ENCODE measurements around the gene ZNF619. TPM values are rescaled to one million over a fixed set of nuclear protein-coding genes. Genes with fewer than 3 reads are reported as not detected.
A peak's percentile ranks its signal among the peaks of the same experiment; 100 is the strongest.

The ZNF619 gene
- total RNA-seq, 1 donor from 2014 or later, result 16.7 TPM

DNA sequence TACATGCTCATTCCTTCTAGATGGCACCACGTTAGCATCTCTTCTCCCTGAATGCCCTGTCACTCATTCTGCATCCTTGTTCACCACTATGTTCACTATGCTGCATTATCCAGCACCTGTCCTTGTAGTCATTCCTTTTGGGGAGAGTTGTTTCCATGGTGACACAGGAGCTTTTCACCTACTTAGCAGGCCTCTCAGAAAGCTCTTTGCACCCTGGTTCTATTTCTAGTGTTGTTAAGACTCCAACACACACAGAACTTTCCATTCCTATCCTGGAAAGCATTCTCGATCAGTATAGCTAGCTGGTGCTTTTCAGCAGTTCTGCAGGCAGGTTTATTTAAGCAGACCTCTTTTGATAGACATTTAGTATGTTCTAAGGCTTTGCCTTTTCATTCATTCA, 26.5 kb upstream of the ZNF619 start:
- no peak overlapping the region for H3K27ac Mint-ChIP-seq
- TF ChIP-seq, protein P1, sequence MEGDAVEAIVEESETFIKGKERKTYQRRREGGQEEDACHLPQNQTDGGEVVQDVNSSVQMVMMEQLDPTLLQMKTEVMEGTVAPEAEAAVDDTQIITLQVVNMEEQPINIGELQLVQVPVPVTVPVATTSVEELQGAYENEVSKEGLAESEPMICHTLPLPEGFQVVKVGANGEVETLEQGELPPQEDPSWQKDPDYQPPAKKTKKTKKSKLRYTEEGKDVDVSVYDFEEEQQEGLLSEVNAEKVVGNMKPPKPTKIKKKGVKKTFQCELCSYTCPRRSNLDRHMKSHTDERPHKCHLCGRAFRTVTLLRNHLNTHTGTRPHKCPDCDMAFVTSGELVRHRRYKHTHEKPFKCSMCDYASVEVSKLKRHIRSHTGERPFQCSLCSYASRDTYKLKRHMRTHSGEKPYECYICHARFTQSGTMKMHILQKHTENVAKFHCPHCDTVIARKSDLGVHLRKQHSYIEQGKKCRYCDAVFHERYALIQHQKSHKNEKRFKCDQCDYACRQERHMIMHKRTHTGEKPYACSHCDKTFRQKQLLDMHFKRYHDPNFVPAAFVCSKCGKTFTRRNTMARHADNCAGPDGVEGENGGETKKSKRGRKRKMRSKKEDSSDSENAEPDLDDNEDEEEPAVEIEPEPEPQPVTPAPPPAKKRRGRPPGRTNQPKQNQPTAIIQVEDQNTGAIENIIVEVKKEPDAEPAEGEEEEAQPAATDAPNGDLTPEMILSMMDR (IDR thresholded peaks at IDR 0.05), result no peak
- peaks cover 21% of the 10 kb centered on the region for H3K4me1 Mint-ChIP-seq
- no peaks in the 10 kb centered on the region for H3K9me3 Mint-ChIP-seq
- H3K27me3 Mint-ChIP-seq, result no peaks in the 10 kb centered on the region
- ATAC-seq (ENCODE audit: low read depth) (no peak), DNase-seq (no peak)
- POLR2A ChIA-PET, result interaction anchor here (0.7 kb wide), 1 partner anchor 15 kb away, joined by 4 read pairs; no protein-coding TSS in a partner anchor
- H3K4me3 Mint-ChIP-seq, result no peak overlapping the region
- H3K36me3 Mint-ChIP-seq (ENCODE audit: low read depth), result peaks cover 16% of the 10 kb centered on the region
- intact Hi-C loops (cut with micrococcal nuclease), result loop anchor here (5.0 to 10.0 kb wide), 4 partner anchors 522 to 1396 kb away; partner anchors contain the start of genes CTNNB1, SCN11A, SLC25A38 and WDR48
- CTCF ChIA-PET, result interaction anchor here (2.5 kb wide), 1 partner anchor 142 kb away, joined by 7 read pairs; no protein-coding TSS in a partner anchor

DNA sequence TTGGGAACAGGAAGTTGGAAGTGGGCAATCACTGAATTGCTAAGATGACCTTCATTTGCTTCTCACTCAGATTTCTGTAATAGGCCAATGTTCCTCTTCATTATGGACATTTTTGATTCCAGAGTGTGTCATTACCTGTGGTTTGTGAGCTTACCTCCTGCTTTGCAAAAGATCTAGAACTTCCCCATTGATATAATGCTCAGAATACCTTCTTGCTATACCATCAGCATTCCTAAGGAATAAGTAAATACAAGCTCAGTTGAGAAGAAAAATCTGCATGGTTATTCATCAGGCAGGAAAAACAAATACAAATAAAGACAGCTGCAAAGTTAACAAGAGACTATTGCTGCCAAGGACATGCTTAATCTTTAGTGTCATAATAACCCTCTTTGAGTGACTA, 25.4 kb upstream of the ZNF619 start:
- H3K27me3 Mint-ChIP-seq, result no peaks in the 10 kb centered on the region
- CTCF ChIA-PET, result interaction anchor here (2.5 kb wide), 1 partner anchor 143 kb away, joined by 7 read pairs; no protein-coding TSS in a partner anchor
- H3K4me1 Mint-ChIP-seq, result peaks cover 26% of the 10 kb centered on the region
- H3K27ac Mint-ChIP-seq, result no peak overlapping the region
- POLR2A ChIA-PET, result interaction anchor here (0.6 to 3.3 kb wide), 6 partner anchors 26 to 748 kb away, joined by 3 to 24 read pairs (median 14); partner anchors contain the start of genes CTNNB1, EIF1B, ZNF619 and ZNF621
- DNase-seq, result no peak
- H3K36me3 Mint-ChIP-seq (ENCODE audit: low read depth), result peaks cover 7% of the 10 kb centered on the region
- TF ChIP-seq, protein P1 (IDR thresholded peaks at IDR 0.05), result no peak
- H3K4me3 Mint-ChIP-seq, result no peak overlapping the region
- no peak for ATAC-seq (ENCODE audit: low read depth)
- intact Hi-C loops (cut with micrococcal nuclease), result loop anchor here (5.0 to 10.0 kb wide), 4 partner anchors 521 to 1397 kb away; partner anchors contain the start of genes CTNNB1, SCN11A, SLC25A38 and WDR48
- H3K9me3 Mint-ChIP-seq, result no peaks in the 10 kb centered on the region

DNA sequence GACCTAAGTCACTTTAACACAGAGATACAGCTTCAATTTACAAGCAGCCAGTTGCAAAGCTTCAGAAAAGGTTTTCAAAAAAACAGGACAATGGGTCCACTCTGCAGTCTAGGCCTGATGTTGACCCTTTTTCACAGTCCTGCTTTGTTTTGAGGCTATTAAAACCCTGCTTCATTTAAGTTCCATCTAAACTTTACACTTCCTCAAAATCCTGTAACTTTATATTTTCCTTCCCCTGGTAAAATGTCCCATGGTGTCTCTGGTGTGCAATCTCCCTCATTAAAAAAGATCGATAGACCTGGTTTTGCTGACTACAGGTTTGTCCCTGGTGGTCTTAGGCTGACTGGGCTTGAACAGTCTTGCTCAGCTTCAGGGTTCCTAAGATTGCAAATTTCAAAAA, 24.9 kb upstream of the ZNF619 start:
- DNase-seq (no peak), ATAC-seq (ENCODE audit: low read depth) (no peak)
- TF ChIP-seq, protein P1 (IDR thresholded peaks at IDR 0.05), result no peak
- Mint-ChIP-seq H3K27me3 (no peaks in the 10 kb centered on the region), H3K9me3 (no peaks in the 10 kb centered on the region), H3K27ac (peak overlapping the region; percentile 98), H3K4me1 (peaks cover 30% of the 10 kb centered on the region), H3K36me3 (ENCODE audit: low read depth) (peaks cover 11% of the 10 kb centered on the region), H3K4me3 (peak overlapping the region; percentile 96)
- POLR2A ChIA-PET, result interaction anchor here (1.6 to 3.3 kb wide), 5 partner anchors 26 to 748 kb away, joined by 4 to 24 read pairs (median 15); partner anchors contain the start of genes CTNNB1, EIF1B, ZNF619 and ZNF621
- intact Hi-C loops (cut with micrococcal nuclease), result loop anchor here (5.0 to 10.0 kb wide), 4 partner anchors 520 to 1397 kb away; partner anchors contain the start of genes CTNNB1, SCN11A, SLC25A38 and WDR48
- CTCF ChIA-PET, result interaction anchor here (2.5 kb wide), 1 partner anchor 144 kb away, joined by 7 read pairs; no protein-coding TSS in a partner anchor

DNA sequence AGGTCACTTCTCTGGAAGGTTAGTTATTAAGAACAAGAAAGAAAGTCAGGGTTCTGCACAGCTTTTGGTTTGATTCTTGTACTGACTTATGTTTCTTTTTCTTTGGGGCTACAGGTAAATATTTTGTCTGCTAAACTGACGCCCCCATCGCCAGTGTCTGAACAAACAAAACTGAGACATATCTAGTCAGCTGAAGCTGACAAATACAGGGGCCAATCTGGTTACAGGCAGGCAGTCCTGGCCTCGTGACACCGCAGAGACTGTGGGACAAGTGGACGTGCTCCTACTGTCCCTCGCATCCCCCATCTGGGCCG, 24.4 kb upstream of the ZNF619 start:
- Mint-ChIP-seq H3K27me3 (no peaks in the 10 kb centered on the region), H3K4me3 (peak overlapping the region; percentile 96), H3K36me3 (ENCODE audit: low read depth) (peaks cover 13% of the 10 kb centered on the region), H3K4me1 (peaks cover 32% of the 10 kb centered on the region), H3K9me3 (no peaks in the 10 kb centered on the region), H3K27ac (peak overlapping the region; percentile 98)
- CTCF ChIA-PET, result interaction anchor here (2.5 kb wide), 1 partner anchor 144 kb away, joined by 7 read pairs; no protein-coding TSS in a partner anchor
- POLR2A ChIA-PET, result interaction anchor here (0.8 to 3.3 kb wide), 6 partner anchors 25 to 1560 kb away, joined by 4 to 24 read pairs (median 14); partner anchors contain the start of genes CTNNB1, EIF1B, ZNF619 and ZNF621
- intact Hi-C loops (cut with micrococcal nuclease), result loop anchor here (5.0 to 10.0 kb wide), 4 partner anchors 520 to 1398 kb away; partner anchors contain the start of genes CTNNB1, SCN11A, SLC25A38 and WDR48
- TF ChIP-seq, protein P1 (IDR thresholded peaks at IDR 0.05), result no peak
- DNase-seq (no peak), ATAC-seq (ENCODE audit: low read depth) (no peak)

Measured in activated B cell treated with CpG ODN at 0.5 μM for 24 hours (primary cell).